ENCODE data around the gene PLEKHA8.

The PLEKHA8 gene

GRCh38 chr7:30176463-30177109 is 148.4 kb downstream of the PLEKHA8 start:
- no peak overlapping the region for H3K4me3 ChIP-seq (ENCODE audit: low read depth, low read length)
- no peaks in the 10 kb centered on the region for H3K27me3 ChIP-seq (ENCODE audit: insufficient read depth, low read length)
- H3K36me3 ChIP-seq (ENCODE audit: insufficient read depth, low read length) = no peaks in the 10 kb centered on the region
- H2AFZ ChIP-seq (ENCODE audit: low read length, unreplicated experiment) = no peak overlapping the region
- peaks cover 23% of the 10 kb centered on the region for H3K4me1 ChIP-seq (ENCODE audit: control insufficient read depth, insufficient read depth, low read length, unreplicated experiment)
- H3K27ac ChIP-seq (ENCODE audit: low read depth, low read length) = no peak overlapping the region
- H3K79me2 ChIP-seq (ENCODE audit: control insufficient read depth, insufficient read depth, low read length, unreplicated experiment) = no peaks in the 10 kb centered on the region

- Histone ChIP-seq H3K36me3 (ENCODE audit: insufficient read depth, low read length) (no peaks in the 10 kb centered on the region), H3K79me2 (ENCODE audit: control insufficient read depth, insufficient read depth, low read length, unreplicated experiment) (no peaks in the 10 kb centered on the region), H3K27ac (ENCODE audit: low read depth, low read length) (no peak overlapping the region), H3K4me3 (ENCODE audit: low read depth, low read length) (no peak overlapping the region), H3K4me1 (ENCODE audit: control insufficient read depth, insufficient read depth, low read length, unreplicated experiment) (peaks cover 17% of the 10 kb centered on the region), H2AFZ (ENCODE audit: low read length, unreplicated experiment) (no peak overlapping the region), H3K27me3 (ENCODE audit: insufficient read depth, low read length) (no peaks in the 10 kb centered on the region)
These were observed 149.0 kb downstream of the PLEKHA8 start for GRCh38 chr7:30177186-30177585.

- no peak overlapping the region for H3K4me3 ChIP-seq (ENCODE audit: low read depth, low read length)
- no peaks in the 10 kb centered on the region for H3K27me3 ChIP-seq (ENCODE audit: insufficient read depth, low read length)
- H3K36me3 ChIP-seq (ENCODE audit: insufficient read depth, low read length) = no peaks in the 10 kb centered on the region
- H3K27ac ChIP-seq (ENCODE audit: low read depth, low read length) = no peak overlapping the region
- H3K79me2 ChIP-seq (ENCODE audit: control insufficient read depth, insufficient read depth, low read length, unreplicated experiment) = no peaks in the 10 kb centered on the region
- no peak overlapping the region for H2AFZ ChIP-seq (ENCODE audit: low read length, unreplicated experiment)
- peaks cover 9% of the 10 kb centered on the region for H3K4me1 ChIP-seq (ENCODE audit: control insufficient read depth, insufficient read depth, low read length, unreplicated experiment)
These were observed 149.8 kb downstream of the PLEKHA8 start for GRCh38 chr7:30177965-30178364.

GRCh38 chr7:30178748-30179436 is 150.7 kb downstream of the PLEKHA8 start:
- no peak overlapping the region for H3K27ac ChIP-seq (ENCODE audit: low read depth, low read length)
- no peak overlapping the region for H2AFZ ChIP-seq (ENCODE audit: low read length, unreplicated experiment)

More at GRCh38 chr7:30178748-30179436, 150.7 kb downstream of the PLEKHA8 start:
- H3K27me3 ChIP-seq (ENCODE audit: insufficient read depth, low read length) = no peaks in the 10 kb centered on the region
- H3K4me1 ChIP-seq (ENCODE audit: control insufficient read depth, insufficient read depth, low read length, unreplicated experiment) = peaks cover 5% of the 10 kb centered on the region
- H3K79me2 ChIP-seq (ENCODE audit: control insufficient read depth, insufficient read depth, low read length, unreplicated experiment) = no peaks in the 10 kb centered on the region
- no peak overlapping the region; the same call in 1 of the 2 replicates for H3K4me3 ChIP-seq (ENCODE audit: low read depth, low read length)
- no peaks in the 10 kb centered on the region for H3K36me3 ChIP-seq (ENCODE audit: insufficient read depth, low read length)

All from ACC112 (cell line).